ENCODE data around the gene CSDE1.

CSDE1 gene

GRCh38 chr1:114770989-114771388, 13.2 kb upstream of the CSDE1 start:
- no CpG with 5 or more reads among the region's 1 CpG for WGBS (ENCODE audit: extremely low coverage, insufficient coverage, low lambda C conversion rate)
- H2BK15ac ChIP-seq (replicated peaks; ENCODE audit: low read depth), result no peak overlapping the region
- H3K4me2 ChIP-seq (ENCODE audit: low read length), result no peak overlapping the region

GRCh38 chr1:114764689-114765088, 6.9 kb upstream of the CSDE1 start:
- no peaks in the 10 kb centered on the region for H3K79me1 ChIP-seq (ENCODE audit: low read length)
- no peak overlapping the region for H3K4me2 ChIP-seq (ENCODE audit: low read length)
- H4K8ac ChIP-seq (ENCODE audit: low read depth, low read length), result no peak overlapping the region
- no peak overlapping the region for H4K5ac ChIP-seq (ENCODE audit: low read length)
- H3K56ac ChIP-seq (ENCODE audit: low read length), result no peak overlapping the region
- no peak overlapping the region for H3K4ac ChIP-seq (ENCODE audit: low read depth, low read length)
- no CpG with 5 or more reads among the region's 4 CpGs for WGBS (ENCODE audit: extremely low coverage, insufficient coverage, low lambda C conversion rate)
- no peak overlapping the region for H2AK5ac ChIP-seq (ENCODE audit: low read length)
- H2BK120ac ChIP-seq (ENCODE audit: low read depth, low read length), result no peak overlapping the region
- no peak overlapping the region for H3K27ac ChIP-seq (ENCODE audit: low read depth, low read length)
- H3K79me2 ChIP-seq (ENCODE audit: control insufficient read depth, insufficient read depth, low read length), result no peaks in the 10 kb centered on the region
- no peak overlapping the region for H3K18ac ChIP-seq (ENCODE audit: low read length)
- H2BK15ac ChIP-seq (replicated peaks; ENCODE audit: low read depth), result no peak overlapping the region
- no peak overlapping the region for H3K4me3 ChIP-seq (ENCODE audit: low read length)
- no peak for DNase-seq
- H3K4me1 ChIP-seq (ENCODE audit: control insufficient read depth, low read depth, low read length), result no peaks in the 10 kb centered on the region
- H3K23ac ChIP-seq (ENCODE audit: low read length), result no peak overlapping the region
- H2BK5ac ChIP-seq (ENCODE audit: low read length), result no peak overlapping the region
- H3K27me3 ChIP-seq (ENCODE audit: insufficient read depth, low read length, poor library complexity), result no peaks in the 10 kb centered on the region
- no peaks in the 10 kb centered on the region for H3K36me3 ChIP-seq (ENCODE audit: control insufficient read depth, insufficient read depth, low read length)
- no peak overlapping the region for H3K9ac ChIP-seq (ENCODE audit: low read length)

More at GRCh38 chr1:114770989-114771388, 13.2 kb upstream of the CSDE1 start:
- no peak overlapping the region for H3K27ac ChIP-seq (ENCODE audit: low read depth, low read length)
- no peak overlapping the region for H3K4me3 ChIP-seq (ENCODE audit: low read length)
- no peak overlapping the region for H4K8ac ChIP-seq (ENCODE audit: low read depth, low read length)
- H3K9ac ChIP-seq (ENCODE audit: low read length), result no peak overlapping the region
- H2BK120ac ChIP-seq (ENCODE audit: low read depth, low read length), result no peak overlapping the region
- H3K56ac ChIP-seq (ENCODE audit: low read length), result no peak overlapping the region
- H3K4me1 ChIP-seq (ENCODE audit: control insufficient read depth, low read depth, low read length), result no peaks in the 10 kb centered on the region
- H3K18ac ChIP-seq (ENCODE audit: low read length), result no peak overlapping the region
- no peak overlapping the region for H2BK5ac ChIP-seq (ENCODE audit: low read length)
- no peaks in the 10 kb centered on the region for H3K36me3 ChIP-seq (ENCODE audit: control insufficient read depth, insufficient read depth, low read length)
- no peaks in the 10 kb centered on the region for H3K27me3 ChIP-seq (ENCODE audit: insufficient read depth, low read length, poor library complexity)
- no peaks in the 10 kb centered on the region for H3K79me1 ChIP-seq (ENCODE audit: low read length)
- no peaks in the 10 kb centered on the region for H3K79me2 ChIP-seq (ENCODE audit: control insufficient read depth, insufficient read depth, low read length)
- no peak overlapping the region for H2AK5ac ChIP-seq (ENCODE audit: low read length)
- no peak overlapping the region for H4K5ac ChIP-seq (ENCODE audit: low read length)
- no peak overlapping the region for H3K4ac ChIP-seq (ENCODE audit: low read depth, low read length)
- H3K23ac ChIP-seq (ENCODE audit: low read length), result no peak overlapping the region
- no peak for DNase-seq

GRCh38 chr1:114758256-114758832, 560 bp upstream of the CSDE1 start:
- Histone ChIP-seq H3K4me1 (ENCODE audit: control insufficient read depth, low read depth, low read length) (peaks cover 5% of the 10 kb centered on the region), H4K5ac (ENCODE audit: low read length) (no peak overlapping the region), H3K79me2 (ENCODE audit: control insufficient read depth, insufficient read depth, low read length) (peaks cover 40% of the 10 kb centered on the region), H2BK120ac (ENCODE audit: low read depth, low read length) (no peak overlapping the region), H3K4ac (ENCODE audit: low read depth, low read length) (no peak overlapping the region), H2AK5ac (ENCODE audit: low read length) (no peak overlapping the region), H3K4me2 (ENCODE audit: low read length) (no peak overlapping the region), H3K27ac (ENCODE audit: low read depth, low read length) (no peak overlapping the region), H2BK5ac (ENCODE audit: low read length) (no peak overlapping the region), H3K36me3 (ENCODE audit: control insufficient read depth, insufficient read depth, low read length) (no peaks in the 10 kb centered on the region), H2BK15ac (replicated peaks; ENCODE audit: low read depth) (no peak overlapping the region), H4K8ac (ENCODE audit: low read depth, low read length) (no peak overlapping the region), H3K4me3 (ENCODE audit: low read length) (no peak overlapping the region), H3K56ac (ENCODE audit: low read length) (no peak overlapping the region), H3K23ac (ENCODE audit: low read length) (no peak overlapping the region), H3K9ac (ENCODE audit: low read length) (peak overlapping the region; percentile 2), H3K79me1 (ENCODE audit: low read length) (peaks cover 3% of the 10 kb centered on the region), H3K18ac (ENCODE audit: low read length) (no peak overlapping the region), H3K27me3 (ENCODE audit: insufficient read depth, low read length, poor library complexity) (no peaks in the 10 kb centered on the region)
- WGBS (ENCODE audit: extremely low coverage, insufficient coverage, low lambda C conversion rate), result no CpG with 5 or more reads among the region's 6 CpGs
- peak; percentile 16 for DNase-seq

GRCh38 chr1:114756949-114757454, 782 bp downstream of the CSDE1 start:
- no peak overlapping the region for H2BK120ac ChIP-seq (ENCODE audit: low read depth, low read length)
- H3K9ac ChIP-seq (ENCODE audit: low read length), result peak overlapping the region; percentile 98
- H3K79me1 ChIP-seq (ENCODE audit: low read length), result peaks cover 3% of the 10 kb centered on the region
- H3K56ac ChIP-seq (ENCODE audit: low read length), result peak overlapping the region; percentile 96
- peak overlapping the region; percentile 16 for H3K18ac ChIP-seq (ENCODE audit: low read length)
- no peak overlapping the region for H3K23ac ChIP-seq (ENCODE audit: low read length)
- DNase-seq, result peak; percentile 58
- no peaks in the 10 kb centered on the region for H3K36me3 ChIP-seq (ENCODE audit: control insufficient read depth, insufficient read depth, low read length)
- peaks cover 53% of the 10 kb centered on the region for H3K79me2 ChIP-seq (ENCODE audit: control insufficient read depth, insufficient read depth, low read length)
- H3K4me1 ChIP-seq (ENCODE audit: control insufficient read depth, low read depth, low read length), result peaks cover 7% of the 10 kb centered on the region
- no peak overlapping the region for H4K8ac ChIP-seq (ENCODE audit: low read depth, low read length)
- peak overlapping the region; percentile 51 for H3K4me2 ChIP-seq (ENCODE audit: low read length)
- H3K27ac ChIP-seq (ENCODE audit: low read depth, low read length), result peak overlapping the region; percentile 25
- H3K4ac ChIP-seq (ENCODE audit: low read depth, low read length), result peak overlapping the region; percentile 89
- H2BK15ac ChIP-seq (replicated peaks; ENCODE audit: low read depth), result no peak overlapping the region
- no CpG with 5 or more reads among the region's 17 CpGs for WGBS (ENCODE audit: extremely low coverage, insufficient coverage, low lambda C conversion rate)
- H3K4me3 ChIP-seq (ENCODE audit: low read length), result peak overlapping the region; percentile 97
- peak overlapping the region; percentile 25 for H4K5ac ChIP-seq (ENCODE audit: low read length)
- H2BK5ac ChIP-seq (ENCODE audit: low read length), result peak overlapping the region; percentile 48
- H3K27me3 ChIP-seq (ENCODE audit: insufficient read depth, low read length, poor library complexity), result no peaks in the 10 kb centered on the region
- H2AK5ac ChIP-seq (ENCODE audit: low read length), result peak overlapping the region; percentile 20

GRCh38 chr1:114756009-114756892, 1.5 kb downstream of the CSDE1 start:
- Histone ChIP-seq H4K8ac (ENCODE audit: low read depth, low read length) (no peak overlapping the region), H3K27ac (ENCODE audit: low read depth, low read length) (no peak overlapping the region), H3K9ac (ENCODE audit: low read length) (peak overlapping the region; percentile 98), H3K4me2 (ENCODE audit: low read length) (peak overlapping the region; percentile 51), H3K27me3 (ENCODE audit: insufficient read depth, low read length, poor library complexity) (no peaks in the 10 kb centered on the region), H3K4me3 (ENCODE audit: low read length) (peak overlapping the region; percentile 97), H2AK5ac (ENCODE audit: low read length) (no peak overlapping the region), H3K4me1 (ENCODE audit: control insufficient read depth, low read depth, low read length) (peaks cover 7% of the 10 kb centered on the region), H3K36me3 (ENCODE audit: control insufficient read depth, insufficient read depth, low read length) (no peaks in the 10 kb centered on the region), H2BK120ac (ENCODE audit: low read depth, low read length) (no peak overlapping the region), H3K79me1 (ENCODE audit: low read length) (peaks cover 3% of the 10 kb centered on the region), H3K79me2 (ENCODE audit: control insufficient read depth, insufficient read depth, low read length) (peaks cover 61% of the 10 kb centered on the region), H3K18ac (ENCODE audit: low read length) (peak overlapping the region; percentile 16), H4K5ac (ENCODE audit: low read length) (no peak overlapping the region), H2BK5ac (ENCODE audit: low read length) (no peak overlapping the region), H3K4ac (ENCODE audit: low read depth, low read length) (no peak overlapping the region), H3K23ac (ENCODE audit: low read length) (no peak overlapping the region), H3K56ac (ENCODE audit: low read length) (peak overlapping the region; percentile 96), H2BK15ac (replicated peaks; ENCODE audit: low read depth) (no peak overlapping the region)
- no CpG with 5 or more reads among the region's 14 CpGs for WGBS (ENCODE audit: extremely low coverage, insufficient coverage, low lambda C conversion rate)
- no peak for DNase-seq
